ENCODE results near the gene STRIP2. TPM values are rescaled to one million over a fixed set of nuclear protein-coding genes. Genes with fewer than 3 reads are reported as not detected.
A peak's percentile ranks its signal among the peaks of the same experiment; 100 is the strongest.

Gene STRIP2
- total and polyA plus RNA-seq, 9 of the 15 experiments (the other 6 are each of a cell fraction or from before 2014, with no cell fraction given): 10.1 to 81.8 (median 42.3) TPM

DNA sequence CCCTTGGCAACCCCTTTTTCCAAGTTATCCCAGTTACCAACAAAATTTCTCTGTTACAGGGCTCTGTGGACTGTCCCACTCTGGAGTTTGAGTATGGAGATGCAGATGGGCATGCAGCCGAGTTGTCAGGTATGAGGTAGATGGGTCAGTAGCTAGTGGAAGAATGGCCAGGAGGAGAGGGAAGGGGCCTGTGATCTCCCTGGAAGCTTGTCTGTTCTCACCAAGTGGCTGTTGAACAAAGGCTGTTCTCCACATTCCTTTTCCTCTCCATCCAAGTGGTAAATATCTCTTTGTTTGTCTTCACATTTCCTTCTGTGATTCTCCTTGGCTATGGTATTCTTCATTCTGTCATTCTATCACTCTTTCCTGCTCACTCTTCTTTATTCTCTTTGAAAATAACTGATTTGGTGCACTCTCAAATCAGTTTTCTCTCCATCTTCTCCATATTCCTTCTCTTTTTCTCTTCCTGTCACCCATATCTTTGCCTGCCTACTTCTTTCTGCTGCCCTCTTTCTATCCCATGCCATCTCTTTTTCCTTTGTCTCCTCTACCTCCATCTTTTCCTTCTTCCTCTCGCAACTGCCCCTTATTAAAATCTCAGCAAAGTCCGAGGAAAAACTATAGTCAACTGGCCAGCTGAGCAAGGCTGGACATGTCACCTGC is 5.9 kb downstream of the STRIP2 start (continued):
- TF ChIP-seq ZBTB11 (CRISPR knock-in tag; IDR thresholded peaks at IDR 0.05) (0 out of 6 replicates have a peak, but pooled peaks of 1 of the 3 experiments have one; percentile 46), JUN (IDR thresholded peaks at IDR 0.05; ENCODE audit: borderline replicate concordance, low read depth, low read length) (no peak), JUN (CRISPR knock-in tag; IDR thresholded peaks at IDR 0.05; ENCODE audit: borderline replicate concordance) (no peak), ADNP (tag; IDR thresholded peaks at IDR 0.05) (no peak), MLLT1 (IDR thresholded peaks at IDR 0.05) (peak; percentile 58 to 63; a peak in 2 of 4 replicates), ZNF384 (IDR thresholded peaks at IDR 0.05; ENCODE audit: low read depth, low read length) (no peak), HMG20A (CRISPR knock-in tag; conservative IDR thresholded peaks at IDR 0.05) (no peak), CREM (IDR thresholded peaks at IDR 0.05; ENCODE audit: low read depth) (no peak), NR2C1 (IDR thresholded peaks at IDR 0.05) (no peak), NR2C1 (tag; IDR thresholded peaks at IDR 0.05) (peak; percentile 20; the same call in 1 of the 2 replicates), JUND (IDR thresholded peaks at IDR 0.05; ENCODE audit: borderline replicate concordance, low read depth, low read length) (no peak), JUND (tag; IDR thresholded peaks at IDR 0.05; ENCODE audit: borderline replicate concordance, low read depth, low read length) (no peak), ELF4 (CRISPR knock-in tag; IDR thresholded peaks at IDR 0.05) (peak; percentile 56; the same call in 1 of the 2 replicates), THRAP3 (IDR thresholded peaks at IDR 0.05; ENCODE audit: borderline replicate concordance) (0 out of 2 replicates have a peak, but pooled peaks have one; percentile 63), TRIM24 (IDR thresholded peaks at IDR 0.05) (no peak)
- TF ChIP-seq, protein P1, sequence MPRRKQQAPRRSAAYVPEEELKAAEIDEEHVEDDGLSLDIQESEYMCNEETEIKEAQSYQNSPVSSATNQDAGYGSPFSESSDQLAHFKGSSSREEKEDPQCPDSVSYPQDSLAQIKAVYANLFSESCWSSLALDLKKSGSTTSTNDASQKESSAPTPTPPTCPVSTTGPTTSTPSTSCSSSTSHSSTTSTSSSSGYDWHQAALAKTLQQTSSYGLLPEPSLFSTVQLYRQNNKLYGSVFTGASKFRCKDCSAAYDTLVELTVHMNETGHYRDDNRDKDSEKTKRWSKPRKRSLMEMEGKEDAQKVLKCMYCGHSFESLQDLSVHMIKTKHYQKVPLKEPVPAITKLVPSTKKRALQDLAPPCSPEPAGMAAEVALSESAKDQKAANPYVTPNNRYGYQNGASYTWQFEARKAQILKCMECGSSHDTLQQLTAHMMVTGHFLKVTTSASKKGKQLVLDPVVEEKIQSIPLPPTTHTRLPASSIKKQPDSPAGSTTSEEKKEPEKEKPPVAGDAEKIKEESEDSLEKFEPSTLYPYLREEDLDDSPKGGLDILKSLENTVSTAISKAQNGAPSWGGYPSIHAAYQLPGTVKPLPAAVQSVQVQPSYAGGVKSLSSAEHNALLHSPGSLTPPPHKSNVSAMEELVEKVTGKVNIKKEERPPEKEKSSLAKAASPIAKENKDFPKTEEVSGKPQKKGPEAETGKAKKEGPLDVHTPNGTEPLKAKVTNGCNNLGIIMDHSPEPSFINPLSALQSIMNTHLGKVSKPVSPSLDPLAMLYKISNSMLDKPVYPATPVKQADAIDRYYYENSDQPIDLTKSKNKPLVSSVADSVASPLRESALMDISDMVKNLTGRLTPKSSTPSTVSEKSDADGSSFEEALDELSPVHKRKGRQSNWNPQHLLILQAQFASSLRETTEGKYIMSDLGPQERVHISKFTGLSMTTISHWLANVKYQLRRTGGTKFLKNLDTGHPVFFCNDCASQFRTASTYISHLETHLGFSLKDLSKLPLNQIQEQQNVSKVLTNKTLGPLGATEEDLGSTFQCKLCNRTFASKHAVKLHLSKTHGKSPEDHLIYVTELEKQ (CRISPR knock-in tag; IDR thresholded peaks at IDR 0.05): no peak
- TF ChIP-seq, protein P2, sequence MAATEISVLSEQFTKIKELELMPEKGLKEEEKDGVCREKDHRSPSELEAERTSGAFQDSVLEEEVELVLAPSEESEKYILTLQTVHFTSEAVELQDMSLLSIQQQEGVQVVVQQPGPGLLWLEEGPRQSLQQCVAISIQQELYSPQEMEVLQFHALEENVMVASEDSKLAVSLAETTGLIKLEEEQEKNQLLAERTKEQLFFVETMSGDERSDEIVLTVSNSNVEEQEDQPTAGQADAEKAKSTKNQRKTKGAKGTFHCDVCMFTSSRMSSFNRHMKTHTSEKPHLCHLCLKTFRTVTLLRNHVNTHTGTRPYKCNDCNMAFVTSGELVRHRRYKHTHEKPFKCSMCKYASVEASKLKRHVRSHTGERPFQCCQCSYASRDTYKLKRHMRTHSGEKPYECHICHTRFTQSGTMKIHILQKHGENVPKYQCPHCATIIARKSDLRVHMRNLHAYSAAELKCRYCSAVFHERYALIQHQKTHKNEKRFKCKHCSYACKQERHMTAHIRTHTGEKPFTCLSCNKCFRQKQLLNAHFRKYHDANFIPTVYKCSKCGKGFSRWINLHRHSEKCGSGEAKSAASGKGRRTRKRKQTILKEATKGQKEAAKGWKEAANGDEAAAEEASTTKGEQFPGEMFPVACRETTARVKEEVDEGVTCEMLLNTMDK (IDR thresholded peaks at IDR 0.05; ENCODE audit: borderline replicate concordance, insufficient read depth, low read depth, low read length, poor library complexity, severe bottlenecking): no peak

Data from K562 (cell line).